HG03469 (cell line): ENCODE measurements around the gene SEMA4C.
"Not testable (repeated sequence)": the region's sequence is repeated elsewhere in the genome, so short reads cannot be mapped to it uniquely, and the experiment has no call there.

Experiments used
- ATAC-seq: cut with Tn5 transposase; IDR thresholded peaks from one replicate; pipeline ENCODE4 v1.9.1; 2021; ENCODE audit warnings: mild to moderate bottlenecking, moderate library complexity, moderate number of reproducible peaks; ENCODE audit not compliant: unreplicated experiment

Gene SEMA4C

GRCh38 chr2:96866986-96867755, 2.7 kb downstream of the SEMA4C start:
- ATAC-seq: no peak

- no peak for ATAC-seq
Observed at GRCh38 chr2:96866586-96866985, 3.3 kb downstream of the SEMA4C start.

DNA sequence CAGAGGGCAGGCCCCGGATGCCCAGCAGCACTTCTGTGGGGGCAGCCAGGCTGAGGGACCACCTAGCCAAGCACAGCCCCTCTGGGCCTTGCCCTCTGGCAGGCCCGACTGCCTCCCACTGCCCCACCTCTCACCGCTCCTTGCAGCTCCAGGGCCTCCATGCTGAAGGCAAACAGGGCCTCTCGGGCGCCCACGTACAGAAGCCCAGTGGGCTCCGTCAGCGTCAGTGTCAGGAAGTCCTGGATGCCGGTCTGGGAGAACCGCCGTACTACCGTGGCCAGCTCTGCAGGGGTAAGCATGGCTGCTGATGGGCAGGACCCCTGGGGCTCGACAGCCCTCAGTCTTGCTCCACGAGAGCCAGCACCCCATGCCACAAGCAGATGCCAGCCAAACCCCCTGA, 3.7 kb downstream of the SEMA4C start:
- no peak for ATAC-seq

DNA sequence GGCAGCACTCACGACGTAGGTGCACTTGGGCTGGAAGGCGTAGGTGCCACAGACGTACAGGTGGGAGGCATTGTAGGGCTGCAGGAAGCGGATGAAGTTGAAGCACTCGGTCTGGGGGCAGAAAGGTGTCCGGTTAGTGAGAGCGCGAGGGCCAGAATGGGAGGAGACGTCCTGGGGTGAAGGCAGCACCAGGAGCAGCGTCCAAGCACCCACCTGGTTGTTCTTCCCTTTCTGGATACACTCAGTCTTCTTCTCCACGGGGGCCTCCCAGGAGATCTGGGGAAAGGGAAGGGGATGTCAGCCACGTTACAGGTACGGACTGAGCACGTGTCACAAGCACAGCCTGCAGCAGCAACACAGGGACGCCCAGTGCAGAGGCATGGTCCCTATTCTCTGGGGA, 4.2 kb downstream of the SEMA4C start:
- ATAC-seq: no peak

GRCh38 chr2:96864343-96865091, 5.4 kb downstream of the SEMA4C start:
- no peak for ATAC-seq

DNA sequence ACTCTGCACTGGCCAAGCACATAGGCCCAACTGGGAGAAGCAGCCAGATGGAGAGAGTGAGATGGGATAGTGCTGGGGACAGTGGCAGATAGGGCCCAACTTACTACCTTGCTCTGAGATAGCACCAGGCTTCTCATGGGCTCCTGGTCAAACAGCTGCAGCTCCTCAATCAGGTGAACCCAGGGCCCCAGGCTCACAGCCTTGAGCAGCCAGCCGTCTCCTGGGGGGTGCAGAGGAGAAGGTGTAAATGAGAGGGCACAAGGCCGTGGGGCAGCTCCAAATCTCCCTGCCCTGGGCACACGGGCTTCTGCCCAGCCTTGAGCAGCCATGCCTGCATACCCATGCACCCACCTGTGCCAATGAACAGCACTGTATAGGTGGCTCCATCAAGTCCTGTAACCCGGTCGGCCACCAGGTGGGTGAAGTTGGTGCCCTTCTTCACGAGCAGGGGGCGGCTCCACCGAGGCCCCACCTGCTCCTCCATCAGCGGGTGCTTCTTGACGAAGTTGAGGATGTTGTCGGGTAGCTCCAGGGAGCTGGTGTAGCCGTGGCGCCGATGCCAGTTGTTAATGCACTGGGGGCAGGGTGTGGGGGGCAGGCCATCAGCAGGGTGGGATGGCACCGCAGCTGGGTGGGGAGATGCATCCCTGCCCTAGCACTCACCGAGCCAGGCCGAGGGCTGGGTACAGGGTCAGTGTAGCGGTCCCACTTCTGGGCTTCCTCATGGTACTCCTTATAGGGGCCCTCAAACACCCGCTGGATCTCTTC, 6.1 kb downstream of the SEMA4C start:
- no peak for ATAC-seq

- ATAC-seq: not testable (repeated sequence)
Observed at GRCh38 chr2:96863056-96863455, 6.8 kb downstream of the SEMA4C start.

GRCh38 chr2:96861074-96861473, 8.8 kb downstream of the SEMA4C start:
- ATAC-seq: no peak

GRCh38 chr2:96860065-96861029, 9.5 kb downstream of the SEMA4C start:
- no peak for ATAC-seq

- no peak for ATAC-seq
Observed at GRCh38 chr2:96859681-96860064, 10.2 kb downstream of the SEMA4C start.

DNA sequence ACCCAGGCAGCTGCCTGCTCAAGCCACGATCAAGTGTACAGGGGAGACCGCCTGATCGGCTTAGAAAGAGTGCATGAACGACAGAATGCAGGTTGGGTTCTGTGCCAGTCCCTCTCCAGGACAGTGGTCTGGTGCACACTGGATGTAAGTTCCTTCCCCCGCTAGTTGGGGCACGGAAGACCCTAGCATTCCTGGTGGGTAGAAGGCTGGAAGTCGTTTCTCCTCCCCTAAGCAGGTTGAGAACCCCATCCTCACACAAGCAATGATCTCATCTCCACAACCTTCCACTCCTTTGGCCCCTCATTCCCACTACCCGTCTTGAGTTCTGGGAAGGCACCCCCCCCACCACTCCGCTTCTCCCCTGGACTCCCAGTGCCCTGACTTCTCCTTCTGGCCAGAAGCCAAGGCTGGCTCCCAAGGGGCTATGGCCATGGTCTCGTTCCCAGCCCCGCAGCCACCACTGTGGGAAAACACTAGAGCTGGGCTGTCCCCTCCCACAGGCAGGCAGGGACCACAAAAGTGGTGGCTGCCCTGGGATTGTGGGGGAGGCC, 10.7 kb downstream of the SEMA4C start:
- ATAC-seq: no peak

GRCh38 chr2:96857667-96858372, 12.1 kb downstream of the SEMA4C start, which contains the start of gene ANKRD39:
Gene ANKRD39 (minus strand): TSS chr2:96858016. CDS start chr2:96857987, 29 bp downstream.
- ATAC-seq: peak; percentile 93

- no peak for ATAC-seq
Observed at GRCh38 chr2:96856776-96857666, 12.9 kb downstream of the SEMA4C start.

- ATAC-seq: no peak
Observed at GRCh38 chr2:96853321-96853720, 16.6 kb downstream of the SEMA4C start.

- ATAC-seq: no peak
Observed at GRCh38 chr2:96852667-96853066, 17.2 kb downstream of the SEMA4C start.

- ATAC-seq: no peak
Observed at GRCh38 chr2:96848264-96848663, 21.6 kb downstream of the SEMA4C start.

GRCh38 chr2:96847586-96847985, 22.3 kb downstream of the SEMA4C start:
- no peak for ATAC-seq

DNA sequence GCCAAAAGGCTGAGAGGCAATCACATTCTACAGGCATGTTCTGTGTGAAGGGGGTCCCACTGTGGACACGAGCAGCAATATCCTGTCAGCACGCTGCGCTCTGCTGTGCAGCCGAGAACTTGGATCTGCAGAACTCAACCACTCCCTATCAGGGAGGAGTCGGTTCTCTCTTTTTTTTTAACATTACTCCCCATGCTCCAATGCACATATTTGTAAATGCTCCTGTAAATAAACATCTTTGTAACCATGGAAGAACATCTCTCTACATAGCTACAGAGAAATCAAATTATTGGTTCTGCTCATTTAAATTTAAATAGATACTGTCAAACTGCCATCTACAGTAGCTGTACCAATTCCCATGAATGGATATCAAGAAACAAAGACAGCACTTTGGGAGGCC, 23.1 kb downstream of the SEMA4C start:
- no peak for ATAC-seq
